ENCODE results near the gene FNTB. TPM values are rescaled to one million over a fixed set of nuclear protein-coding genes. Genes with fewer than 3 reads are reported as not detected.

FNTB gene
- total RNA-seq, 1 donor from 2014 or later, result 21.6 TPM

DNA sequence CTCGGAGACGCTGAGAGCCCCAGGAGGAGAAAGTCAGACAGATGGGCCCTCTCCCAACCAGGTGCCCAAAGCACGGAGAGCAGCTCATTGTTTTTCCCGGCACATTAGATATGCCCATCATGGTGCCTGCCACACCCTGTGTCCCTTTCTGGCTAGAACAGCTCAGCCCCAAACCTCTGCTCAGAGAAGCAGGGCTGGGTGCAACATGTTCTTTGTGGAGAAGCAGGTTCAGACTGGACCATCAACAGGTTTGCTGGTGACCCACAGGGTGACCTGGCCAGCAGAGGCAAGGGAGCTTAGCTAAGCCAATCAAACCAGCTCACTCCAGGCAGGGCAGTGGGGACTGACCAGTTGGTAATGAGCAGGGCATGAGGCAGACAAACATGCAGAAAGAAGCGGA is 28.0 kb upstream of the FNTB start:
- H3K27ac Mint-ChIP-seq (ENCODE audit: unreplicated experiment), result peak overlapping the region; percentile 8
- no peak for DNase-seq (ENCODE audit: low spot score)

GRCh38 chr14:64960762-64961276 is 25.9 kb upstream of the FNTB start:
- DNase-seq (ENCODE audit: low spot score), result no peak
- Mint-ChIP-seq H3K4me1 (ENCODE audit: low read depth) (peaks cover 20% of the 10 kb centered on the region), H3K9me3 (ENCODE audit: low read depth) (no peaks in the 10 kb centered on the region), H3K36me3 (ENCODE audit: low read depth) (peaks cover 3% of the 10 kb centered on the region), H3K4me3 (ENCODE audit: unreplicated experiment) (no peak overlapping the region), H3K27me3 (ENCODE audit: low read depth) (no peaks in the 10 kb centered on the region), H3K27ac (ENCODE audit: unreplicated experiment) (no peak overlapping the region)
- TF ChIP-seq, protein P1, sequence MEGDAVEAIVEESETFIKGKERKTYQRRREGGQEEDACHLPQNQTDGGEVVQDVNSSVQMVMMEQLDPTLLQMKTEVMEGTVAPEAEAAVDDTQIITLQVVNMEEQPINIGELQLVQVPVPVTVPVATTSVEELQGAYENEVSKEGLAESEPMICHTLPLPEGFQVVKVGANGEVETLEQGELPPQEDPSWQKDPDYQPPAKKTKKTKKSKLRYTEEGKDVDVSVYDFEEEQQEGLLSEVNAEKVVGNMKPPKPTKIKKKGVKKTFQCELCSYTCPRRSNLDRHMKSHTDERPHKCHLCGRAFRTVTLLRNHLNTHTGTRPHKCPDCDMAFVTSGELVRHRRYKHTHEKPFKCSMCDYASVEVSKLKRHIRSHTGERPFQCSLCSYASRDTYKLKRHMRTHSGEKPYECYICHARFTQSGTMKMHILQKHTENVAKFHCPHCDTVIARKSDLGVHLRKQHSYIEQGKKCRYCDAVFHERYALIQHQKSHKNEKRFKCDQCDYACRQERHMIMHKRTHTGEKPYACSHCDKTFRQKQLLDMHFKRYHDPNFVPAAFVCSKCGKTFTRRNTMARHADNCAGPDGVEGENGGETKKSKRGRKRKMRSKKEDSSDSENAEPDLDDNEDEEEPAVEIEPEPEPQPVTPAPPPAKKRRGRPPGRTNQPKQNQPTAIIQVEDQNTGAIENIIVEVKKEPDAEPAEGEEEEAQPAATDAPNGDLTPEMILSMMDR (IDR thresholded peaks at IDR 0.05), result peak; percentile 35

More for the DNA sequence above, 28.0 kb upstream of the FNTB start:
- Mint-ChIP-seq H3K27me3 (ENCODE audit: low read depth) (no peaks in the 10 kb centered on the region), H3K4me1 (ENCODE audit: low read depth) (peaks cover 16% of the 10 kb centered on the region), H3K4me3 (ENCODE audit: unreplicated experiment) (no peak overlapping the region), H3K9me3 (ENCODE audit: low read depth) (no peaks in the 10 kb centered on the region), H3K36me3 (ENCODE audit: low read depth) (peaks cover 5% of the 10 kb centered on the region)
- TF ChIP-seq, protein P1 (IDR thresholded peaks at IDR 0.05), result no peak

DNA sequence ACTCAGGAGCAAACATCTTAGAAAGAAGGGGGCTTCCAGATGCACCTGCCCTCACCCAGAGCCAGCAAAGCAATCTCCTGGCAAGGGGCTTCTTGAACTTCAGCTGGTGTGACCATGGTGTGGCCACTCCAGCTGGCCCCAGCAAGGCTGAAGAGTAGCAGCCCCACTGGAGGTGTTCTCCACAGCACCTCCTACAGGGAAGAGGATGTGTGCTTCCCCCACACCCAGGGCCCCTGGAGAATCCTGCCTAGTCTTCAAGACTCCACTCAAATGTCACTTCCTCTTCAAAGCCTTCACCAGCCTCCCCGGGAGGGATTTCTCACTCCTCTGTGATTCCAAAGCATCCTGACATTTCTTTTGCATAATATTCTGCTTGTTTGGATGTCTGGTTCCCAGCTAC is 23.1 kb upstream of the FNTB start:
- H3K27ac Mint-ChIP-seq (ENCODE audit: unreplicated experiment), result no peak overlapping the region
- H3K9me3 Mint-ChIP-seq (ENCODE audit: low read depth), result no peaks in the 10 kb centered on the region
- H3K36me3 Mint-ChIP-seq (ENCODE audit: low read depth), result peaks cover 5% of the 10 kb centered on the region
- TF ChIP-seq, protein P1 (IDR thresholded peaks at IDR 0.05), result peak; percentile 22
- H3K4me3 Mint-ChIP-seq (ENCODE audit: unreplicated experiment), result no peak overlapping the region
- no peak for DNase-seq (ENCODE audit: low spot score)
- H3K4me1 Mint-ChIP-seq (ENCODE audit: low read depth), result peaks cover 39% of the 10 kb centered on the region
- no peaks in the 10 kb centered on the region for H3K27me3 Mint-ChIP-seq (ENCODE audit: low read depth)

- no peak for DNase-seq (ENCODE audit: low spot score)
- Mint-ChIP-seq H3K4me3 (ENCODE audit: unreplicated experiment) (no peak overlapping the region), H3K27ac (ENCODE audit: unreplicated experiment) (no peak overlapping the region), H3K36me3 (ENCODE audit: low read depth) (peaks cover 5% of the 10 kb centered on the region), H3K27me3 (ENCODE audit: low read depth) (no peaks in the 10 kb centered on the region), H3K4me1 (ENCODE audit: low read depth) (peaks cover 51% of the 10 kb centered on the region), H3K9me3 (ENCODE audit: low read depth) (no peaks in the 10 kb centered on the region)
- TF ChIP-seq, protein P1 (IDR thresholded peaks at IDR 0.05), result no peak
These were observed 21.2 kb upstream of the FNTB start for GRCh38 chr14:64965356-64966000.

- Mint-ChIP-seq H3K4me3 (ENCODE audit: unreplicated experiment) (no peak overlapping the region), H3K4me1 (ENCODE audit: low read depth) (peaks cover 55% of the 10 kb centered on the region), H3K27ac (ENCODE audit: unreplicated experiment) (no peak overlapping the region), H3K36me3 (ENCODE audit: low read depth) (peaks cover 5% of the 10 kb centered on the region), H3K27me3 (ENCODE audit: low read depth) (no peaks in the 10 kb centered on the region), H3K9me3 (ENCODE audit: low read depth) (no peaks in the 10 kb centered on the region)
- DNase-seq (ENCODE audit: low spot score), result no peak
- TF ChIP-seq, protein P1 (IDR thresholded peaks at IDR 0.05), result no peak
These were observed 19.7 kb upstream of the FNTB start for GRCh38 chr14:64966976-64967375.
